GM12872 (cell line): ENCODE measurements around the gene EBI3.
A peak's percentile ranks its signal among the peaks of the same experiment; 100 is the strongest.

Experiments
- CTCF ChIP-seq: IDR thresholded peaks from 3 replicates; pipeline ENCODE4 v1.5.1; 2011; ENCODE audit warnings: low read depth, mild to moderate bottlenecking, low read length, moderate library complexity; ENCODE audit not compliant: insufficient read depth

The EBI3 gene

GRCh38 chr19:4186087-4186993 is 43.0 kb upstream of the EBI3 start:
- peak; percentile 90 for TF ChIP-seq CTCF

GRCh38 chr19:4187313-4188122 is 41.8 kb upstream of the EBI3 start:
- TF ChIP-seq CTCF = no peak

GRCh38 chr19:4189641-4190040 is 39.7 kb upstream of the EBI3 start:
- no peak for TF ChIP-seq CTCF

GRCh38 chr19:4194353-4194752 is 35.0 kb upstream of the EBI3 start:
- TF ChIP-seq CTCF = no peak

GRCh38 chr19:4196009-4196408 is 33.3 kb upstream of the EBI3 start:
- no peak for TF ChIP-seq CTCF

GRCh38 chr19:4196587-4197148 is 32.7 kb upstream of the EBI3 start:
- no peak for TF ChIP-seq CTCF

- TF ChIP-seq CTCF = no peak
Measured at GRCh38 chr19:4197228-4197624, 32.1 kb upstream of the EBI3 start.
